Kidney tubule cell (primary cell): ENCODE data around the gene NRAP.
A peak's percentile ranks its signal among the peaks of the same experiment; 100 is the strongest.

Source experiments
- DNase-seq: peaks from one replicate; pipeline ENCODE4 v3.0.0-alpha.2; 2018; ENCODE audit warnings: low spot score

The NRAP gene

DNA sequence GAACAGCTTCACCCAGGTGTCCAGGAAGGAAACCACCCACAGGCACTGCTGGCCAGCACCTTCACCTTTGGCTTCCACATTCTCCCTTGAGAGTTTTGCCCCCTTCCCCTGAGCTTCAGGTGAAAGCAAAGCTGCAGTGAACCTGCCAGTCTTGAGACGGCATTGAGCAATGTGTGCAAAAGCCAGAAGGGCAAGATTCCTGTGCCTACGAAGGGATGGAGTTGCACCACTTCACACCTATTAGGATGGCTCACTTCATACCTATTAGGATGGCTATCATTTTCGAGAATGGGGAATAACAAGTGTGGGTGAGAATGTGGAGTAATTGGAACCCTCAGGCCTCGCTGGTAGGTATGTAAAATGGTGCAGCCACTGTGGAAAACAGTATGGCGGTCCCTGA, 103.8 kb downstream of the NRAP start:
- no peak for DNase-seq

GRCh38 chr10:113557903-113558321, 105.9 kb downstream of the NRAP start:
- no peak for DNase-seq

GRCh38 chr10:113557424-113557862, 106.4 kb downstream of the NRAP start:
- DNase-seq: peak; percentile 8

DNA sequence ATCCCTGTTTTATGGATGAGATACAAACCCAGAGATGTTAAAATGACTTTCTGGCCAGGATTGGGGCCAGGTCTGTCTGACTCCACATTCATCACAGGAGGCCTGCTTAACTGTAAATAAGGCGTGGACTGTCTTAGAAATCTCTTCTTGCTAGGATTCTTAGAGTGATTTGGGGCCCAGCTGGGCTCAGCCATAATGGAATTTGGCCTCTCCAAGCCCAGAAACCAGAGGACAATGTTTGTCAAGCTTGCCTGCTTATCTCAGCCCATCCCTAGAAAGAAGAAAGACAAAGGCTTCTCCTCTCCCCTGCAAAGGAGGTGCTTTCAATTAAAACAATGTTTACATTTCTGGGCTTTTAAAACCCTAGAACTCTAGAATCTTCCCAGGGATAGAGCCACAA, 108.1 kb downstream of the NRAP start:
- no peak for DNase-seq

DNA sequence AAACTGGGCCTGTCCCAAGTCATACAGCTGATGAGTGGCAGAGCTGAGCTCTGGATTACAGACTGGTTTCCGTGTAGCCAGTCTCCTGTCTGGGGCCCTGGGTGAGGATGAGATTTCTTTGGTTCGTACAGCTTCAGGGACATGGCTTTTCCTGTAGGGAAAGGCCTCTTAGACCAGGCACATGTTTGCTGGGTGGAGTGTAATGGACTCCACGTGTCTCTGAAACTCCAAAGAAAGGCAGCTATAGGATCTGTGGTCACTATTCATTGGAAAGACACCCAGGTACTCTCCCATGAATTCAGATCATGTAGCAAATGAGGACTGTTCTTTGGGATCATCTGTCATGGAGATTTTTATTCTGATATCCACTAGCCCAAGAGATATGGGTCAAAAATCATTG, 108.6 kb downstream of the NRAP start:
- DNase-seq: no peak

DNA sequence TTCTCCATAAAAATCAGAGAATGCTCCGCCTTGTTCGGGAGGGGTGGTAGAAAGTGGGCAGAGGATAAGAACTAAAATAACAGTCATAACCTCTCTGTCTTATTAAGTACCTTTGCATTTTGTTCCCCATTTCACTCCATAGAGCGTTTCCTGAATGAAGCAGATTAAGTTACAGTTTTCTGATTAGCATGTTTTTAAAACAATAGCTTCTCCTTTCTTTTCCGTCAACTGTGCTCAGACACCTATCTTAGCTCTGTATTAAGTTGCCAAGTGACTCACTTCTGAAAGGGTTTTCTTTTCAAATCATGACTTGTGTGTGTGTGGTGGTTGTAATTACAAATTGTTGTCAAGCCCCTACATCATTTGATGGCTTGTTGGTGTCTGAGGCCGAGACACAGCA, 109.6 kb downstream of the NRAP start:
- DNase-seq: peak; percentile 6

DNA sequence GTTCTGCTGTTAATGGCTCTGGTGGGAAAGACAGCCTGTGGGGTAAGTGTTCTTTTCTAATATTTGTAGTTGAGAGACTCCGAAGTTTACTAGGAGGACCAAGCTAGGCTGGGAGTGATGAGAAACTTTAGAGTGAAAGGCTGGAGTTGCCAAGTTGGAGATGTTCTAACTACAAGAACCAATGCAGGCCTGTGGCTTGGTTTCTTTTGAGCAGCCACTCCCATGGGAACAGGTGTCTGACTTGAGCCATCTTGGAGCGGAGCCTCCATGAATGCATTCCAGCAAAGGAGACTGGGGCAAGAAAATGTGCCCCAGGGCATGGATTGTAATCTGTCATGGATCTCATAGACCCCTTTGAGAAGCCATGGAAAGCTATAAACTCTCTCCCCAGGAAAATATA, 110.7 kb downstream of the NRAP start:
- no peak for DNase-seq

- peak; percentile 87 for DNase-seq
These were observed 111.1 kb downstream of the NRAP start, which contains the start of gene HABP2 for GRCh38 chr10:113552701-113553100. TSS of gene HABP2 (plus strand) at chr10:113553053. CDS start at chr10:113553122, 69 bp downstream.

DNA sequence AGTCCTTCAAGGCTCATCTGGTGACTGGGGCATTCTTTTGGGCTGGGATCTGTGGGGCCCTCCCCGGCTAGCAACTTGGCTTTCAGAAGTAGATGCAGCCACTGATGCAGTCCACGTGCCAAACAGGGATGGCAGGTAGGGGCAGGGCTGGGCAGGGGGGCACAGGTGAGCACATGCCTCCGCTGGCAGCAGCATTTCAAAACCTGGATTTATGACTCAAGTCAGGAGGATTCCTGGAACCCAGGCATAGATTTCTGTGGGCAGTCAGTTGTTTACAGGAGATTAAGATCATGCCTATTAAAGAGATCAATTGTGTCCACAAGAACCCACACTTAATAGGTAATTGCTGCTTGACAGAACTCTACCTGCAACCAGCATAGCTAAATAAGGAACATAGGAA, 111.8 kb downstream of the NRAP start:
- peak; percentile 61 for DNase-seq

DNA sequence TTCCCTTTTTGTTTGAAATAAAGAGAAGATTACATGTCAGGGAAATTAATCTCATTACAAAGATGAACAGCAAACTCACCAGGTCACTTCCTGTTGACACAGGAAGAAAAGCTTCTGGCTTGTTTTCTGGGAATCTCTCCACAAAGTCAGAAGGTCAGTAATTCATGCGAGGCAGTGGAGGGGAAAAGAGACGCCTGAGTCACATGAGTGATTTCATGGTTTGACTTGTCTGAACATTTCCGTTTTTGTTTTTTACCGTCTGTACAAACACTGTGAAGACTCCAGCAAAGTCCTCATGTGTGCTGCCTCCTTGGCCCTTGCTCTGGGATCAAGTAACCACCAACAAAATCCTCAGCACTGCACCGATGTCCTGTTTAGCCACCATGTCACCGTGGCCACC, 113.5 kb downstream of the NRAP start:
- DNase-seq: peak; percentile 92

DNA sequence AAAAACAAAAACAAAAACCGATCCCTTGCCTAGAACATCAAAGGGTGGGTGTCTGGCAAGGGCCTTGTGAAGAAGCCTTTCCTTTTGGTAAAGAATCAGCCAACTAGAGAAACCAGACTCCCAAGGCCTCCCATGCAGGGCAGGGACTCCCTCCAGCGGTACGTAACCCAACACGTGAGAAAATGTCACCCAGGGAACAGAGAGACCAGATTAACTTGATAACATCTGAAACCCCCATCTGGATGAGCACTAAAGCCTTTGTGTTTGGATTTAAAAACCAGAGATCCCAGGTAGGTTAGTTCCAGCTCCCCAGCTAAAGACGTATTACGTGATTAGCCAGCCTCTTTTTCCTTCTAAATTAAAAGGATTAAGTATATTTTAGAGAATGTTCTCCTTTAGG, 114.0 kb downstream of the NRAP start:
- DNase-seq: no peak

- DNase-seq: no peak
These were observed 116.4 kb downstream of the NRAP start for GRCh38 chr10:113547426-113547825.

GRCh38 chr10:113544392-113544791, 119.4 kb downstream of the NRAP start:
- no peak for DNase-seq

DNA sequence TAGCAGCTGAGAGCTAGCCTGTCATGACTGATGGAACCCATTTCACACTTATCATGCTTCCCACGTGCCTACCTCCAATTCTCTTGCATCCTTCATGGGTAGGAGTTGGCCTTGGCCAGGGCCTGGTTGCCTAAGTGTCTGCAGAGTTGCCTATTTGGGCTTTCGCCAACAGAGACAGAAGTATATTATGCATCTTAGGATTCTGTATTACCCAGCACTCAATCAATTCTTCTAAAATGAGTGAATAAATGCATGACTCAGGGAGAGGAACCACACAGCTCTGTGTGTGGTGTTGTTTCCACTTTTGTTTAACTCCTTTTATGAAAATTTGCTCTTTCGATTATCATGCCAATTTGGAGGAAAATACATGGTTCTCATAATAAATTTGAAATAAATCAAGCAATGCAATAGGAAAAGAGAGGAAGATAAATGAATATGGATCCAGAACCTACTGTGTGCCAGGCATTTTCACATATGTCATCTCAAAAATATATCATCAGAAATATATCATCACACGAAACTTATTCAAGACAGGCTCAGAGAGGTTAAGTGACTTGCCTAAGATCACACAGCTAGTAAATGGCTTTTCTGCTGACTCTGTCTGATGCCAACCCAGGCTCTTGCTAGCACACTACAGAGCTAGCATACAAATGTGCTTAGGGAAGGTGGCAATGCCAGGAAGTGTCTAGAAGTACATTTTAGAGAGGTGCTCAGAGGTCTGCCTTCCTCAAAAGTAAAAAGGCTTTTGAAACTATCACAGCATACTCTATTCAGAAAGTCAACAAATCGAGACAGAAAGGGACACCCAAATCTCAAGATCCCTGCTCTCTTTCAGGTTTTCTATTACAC, 120.5 kb downstream of the NRAP start:
- DNase-seq: peak; percentile 6

DNA sequence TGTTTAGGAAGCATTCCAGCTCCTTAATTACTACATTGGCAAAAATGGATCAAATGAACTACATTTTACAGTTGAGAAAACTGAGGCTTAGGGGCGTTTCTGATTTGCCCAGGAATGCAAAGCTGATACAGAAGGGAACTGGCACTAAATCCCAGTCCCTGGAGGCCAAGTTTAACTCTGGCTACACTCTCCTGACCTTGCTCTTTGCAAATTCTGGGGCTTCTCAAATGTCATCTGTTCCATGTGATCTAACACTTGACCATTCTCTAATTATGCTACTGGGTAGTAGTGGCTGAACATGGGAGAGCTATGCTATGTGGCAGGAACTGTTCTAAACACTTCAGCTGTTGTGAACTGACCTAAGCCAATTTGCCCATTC, 122.3 kb downstream of the NRAP start:
- no peak for DNase-seq

DNA sequence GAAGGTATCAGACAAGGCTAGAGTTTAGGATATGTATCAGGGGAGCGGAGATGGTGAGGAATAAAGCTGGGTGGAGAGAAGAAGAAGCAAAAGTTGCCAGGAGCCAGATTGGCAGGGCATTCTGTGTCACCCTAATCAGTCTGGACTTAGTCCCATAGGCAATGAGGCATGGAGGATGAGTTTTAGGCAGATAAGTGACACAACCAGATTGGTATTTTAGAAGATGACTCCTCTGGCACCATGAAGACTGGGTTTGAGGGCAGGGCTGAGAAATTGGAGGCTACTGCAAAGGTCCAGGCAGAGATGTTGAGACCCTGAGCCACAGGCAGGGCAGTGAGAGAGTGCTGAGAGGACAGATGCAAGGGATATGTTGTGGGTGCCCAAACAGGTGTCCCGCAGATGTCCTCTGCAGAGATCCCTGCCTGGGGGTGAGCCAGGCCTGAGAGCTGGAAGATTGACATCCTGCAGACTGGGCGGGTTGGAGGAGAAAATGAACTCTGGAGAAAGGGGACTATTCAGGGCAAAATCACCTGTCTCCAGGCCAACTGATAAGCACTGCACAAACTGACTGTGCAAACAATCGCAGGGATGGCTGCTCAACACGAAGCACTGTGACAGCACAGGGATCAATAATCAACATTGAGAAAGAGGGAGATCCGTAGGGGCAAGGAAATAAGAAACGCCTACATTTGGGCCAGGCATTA, 122.8 kb downstream of the NRAP start:
- peak; percentile 81 for DNase-seq

- peak; percentile 70 for DNase-seq
These were observed 124.1 kb downstream of the NRAP start for GRCh38 chr10:113539789-113540188.
